B cell (primary cell): ENCODE data around the gene TRMT2A. TPM values are rescaled to one million over a fixed set of nuclear protein-coding genes. Genes with fewer than 3 reads are reported as not detected.

Experiments used
- ATAC-seq: fragments of 200-7000 bp; cut with Tn5 transposase; one replicate; pipeline ENCODE4 v1.10.0; 2021; ENCODE audit warnings: low read depth, mild to moderate bottlenecking, moderate number of reproducible peaks, moderate library complexity
- CTCF ChIA-PET: fragments of 350-600 bp; sonication (Branson Sonifier 250); formaldehyde crosslinking; loops from one replicate; lab custom pipeline; 2021; ENCODE audit warnings: antibody characterized with exemption, inconsistent platforms; lab: Charles Lee
- POLR2A ChIA-PET: fragments of 350-600 bp; sonication (Branson Sonifier 250); formaldehyde crosslinking; loops from one replicate; lab custom pipeline; 2021; ENCODE audit warnings: antibody characterized with exemption; lab: Charles Lee
- DNase-seq: peaks from one replicate; pipeline ENCODE4 v3.0.0; 2013
- H2AFZ ChIP-seq: 2 replicates; pipeline ENCODE4 v1.6.1; 2012; ENCODE audit warnings: mild to moderate bottlenecking, low read depth, low read length; ENCODE audit not compliant: insufficient read depth, poor library complexity, severe bottlenecking
- H3K27ac ChIP-seq, 2 donors: 1 replicate in 1 of 2; 2 replicates in 1 of 2; pipeline ENCODE4 v1.5.1; 2012 to 2013; ENCODE audit warnings: low read length in 2 of 2, mild to moderate bottlenecking in 2 of 2, moderate library complexity in 1 of 2
- H3K27me3 ChIP-seq, 4 experiments: fragments of 200-600 bp in 1 of 4; sonication (generic) in 1 of 4; replicated peaks in 1 of 4; 1 replicate in 2 of 4; 2 replicates in 2 of 4; pipeline versions ENCODE4 v1.6.1 to v1.7.0; 2013 to 2016; ENCODE audit warnings: low read length in 3 of 4, mild to moderate bottlenecking in 2 of 4, mixed read lengths in 1 of 4, moderate library complexity in 1 of 4; ENCODE audit not compliant: insufficient read depth in 4 of 4, control insufficient read depth in 3 of 4; ENCODE audit errors: control extremely low read depth in 1 of 4
- H3K36me3 ChIP-seq, 2 experiments: replicated peaks in 1 of 2; 1 replicate in 1 of 2; 2 replicates in 1 of 2; pipeline versions ENCODE4 v1.6.1 to v1.7.1; 2013; ENCODE audit warnings: low read length in 1 of 2; ENCODE audit not compliant: insufficient read depth in 2 of 2, control insufficient read depth in 1 of 2; ENCODE audit errors: control extremely low read depth in 1 of 2, extremely low read depth in 1 of 2
- H3K4me1 ChIP-seq, 2 donors: fragments of 200-600 bp in 1 of 2; sonication (generic) in 1 of 2; 1 replicate in 1 of 2; 2 replicates in 1 of 2; pipeline versions ENCODE4 v1.5.1 to v1.6.1; 2013 to 2017; ENCODE audit warnings: low read length in 2 of 2; ENCODE audit not compliant: control insufficient read depth in 2 of 2, insufficient read depth in 2 of 2
- H3K4me2 ChIP-seq: replicated peaks from 2 replicates; pipeline ENCODE3; 2012; ENCODE audit warnings: mild to moderate bottlenecking, low read depth, low read length; ENCODE audit not compliant: poor library complexity, severe bottlenecking
- H3K4me3 ChIP-seq, 5 experiments: fragments of 200-600 bp in 1 of 5; sonication (generic) in 1 of 5; 1 replicate in 3 of 5; 2 replicates in 2 of 5; pipeline versions ENCODE4 v1.5.1 to v1.7.0; 2011 to 2016; ENCODE audit warnings: low read length in 4 of 5, mild to moderate bottlenecking in 4 of 5, low read depth in 2 of 5, control low read depth in 1 of 5, moderate library complexity in 1 of 5; ENCODE audit not compliant: insufficient read depth in 1 of 5; ENCODE audit errors: control extremely low read depth in 1 of 5, extremely low read depth in 1 of 5
- H3K79me2 ChIP-seq: fragments of 200-600 bp; sonication (generic); one replicate; pipeline ENCODE4 v1.6.0; 2016; ENCODE audit warnings: low read length; ENCODE audit not compliant: control insufficient read depth, insufficient read depth
- H3K9ac ChIP-seq: fragments of 200-600 bp; sonication (generic); 2 replicates; pipeline ENCODE4 v1.6.1; 2017; ENCODE audit warnings: mild to moderate bottlenecking, low read length, moderate library complexity
- H3K9me3 ChIP-seq, 3 donors: one replicate each; pipeline versions ENCODE4 v1.6.1 to v1.7.1; 2013; ENCODE audit warnings: low read length in 2 of 3; ENCODE audit not compliant: control insufficient read depth in 2 of 3, insufficient read depth in 1 of 3; ENCODE audit errors: control extremely low read depth in 1 of 3
- H4K20me1 ChIP-seq: 2 replicates; pipeline ENCODE4 v1.6.0; 2012; ENCODE audit warnings: mild to moderate bottlenecking, low read length; ENCODE audit not compliant: insufficient read depth, control insufficient read depth, poor library complexity, severe bottlenecking
- H3K27ac Mint-ChIP-seq: one replicate; pipeline ENCODE4 v1.8.0; 2021; ENCODE audit warnings: mixed read lengths
- H3K27me3 Mint-ChIP-seq: one replicate; pipeline ENCODE4 v1.8.0; 2021; ENCODE audit warnings: mixed read lengths
- H3K4me1 Mint-ChIP-seq: one replicate; pipeline ENCODE4 v1.8.0; 2021; ENCODE audit warnings: mixed read lengths
- H3K4me3 Mint-ChIP-seq: one replicate; pipeline ENCODE4 v1.8.0; 2021; ENCODE audit warnings: mixed read lengths
- H3K9me3 Mint-ChIP-seq: one replicate; pipeline ENCODE4 v1.8.0; 2022; ENCODE audit warnings: mixed read lengths; ENCODE audit not compliant: insufficient read depth
- CTCF ChIP-seq: fragments of 200-600 bp; IDR thresholded peaks from one replicate; pipeline ENCODE4 v1.8.0; 2022; ENCODE audit warnings: antibody characterized with exemption, mild to moderate bottlenecking
- EZH2 ChIP-seq: IDR thresholded peaks from 2 replicates; pipeline ENCODE4 v1.6.1; 2012; ENCODE audit warnings: borderline replicate concordance, low read depth, mild to moderate bottlenecking, moderate library complexity, low read length; ENCODE audit not compliant: insufficient read depth, poor library complexity, severe bottlenecking
- WGBS: methylation state at CpG from one replicate; pipeline ENCODE4 v1.1.5; 2013; ENCODE audit warnings: missing lambda C conversion rate; ENCODE audit not compliant: insufficient coverage; 5-methylcytosine and 5-hydroxymethylcytosine counted together
- intact Hi-C: fragments of 100-400 bp; cut with micrococcal nuclease; formaldehyde crosslinking; loops from one replicate; pipeline ENCODE4 v1.10.0; 2022
- polyA plus RNA-seq: library from polyadenylated mRNA; depleted of rRNA; stranded (reverse); fragments of >200 nt; gene quantifications from 2 replicates; pipeline ENCODE4 v1.2.3, GENCODE V29; 2012
- total RNA-seq, 2 donors: library from RNA; stranded (reverse); fragments of 120-200 nt in 1 of 2; gene quantifications; 1 replicate in 1 of 2; 2 replicates in 1 of 2; pipeline versions ENCODE4 v1.2.3 to v1.2.4, GENCODE V29; 2013 to 2022

The TRMT2A gene
- total and polyA plus RNA-seq, 2 donors (not counting 1 experiment from before 2014, with no cell fraction given): 95.7 to 144 TPM

GRCh38 chr22:20110359-20110985, 6.6 kb downstream of the TRMT2A start:
- no peak for DNase-seq
- no peaks in the 10 kb centered on the region for H3K27me3 ChIP-seq
- H3K4me2 ChIP-seq: no peak overlapping the region
- no peak for ATAC-seq
- no peak overlapping the region for H3K4me3 ChIP-seq
- ChIA-PET POLR2A (no interaction called here), CTCF (interaction anchor here (0.7 to 1.6 kb wide), 4 partner anchors 9 to 90 kb away, joined by 3 to 5 read pairs (median 4); partner anchors contain the start of gene TANGO2)
- peaks cover 5% of the 10 kb centered on the region for H3K79me2 ChIP-seq
- H3K9me3 Mint-ChIP-seq: no peaks in the 10 kb centered on the region
- no peaks in the 10 kb centered on the region for H3K9me3 ChIP-seq
- no peak for TF ChIP-seq EZH2
- no peak for TF ChIP-seq CTCF
- H3K4me3 Mint-ChIP-seq: no peak overlapping the region
- no peaks in the 10 kb centered on the region for H3K27me3 Mint-ChIP-seq
- H3K36me3 ChIP-seq: peaks cover 0 to 61% of the 10 kb centered on the region in 2 experiments
- no peak overlapping the region for H2AFZ ChIP-seq
- intact Hi-C loops: loop anchor here (10.0 kb wide), 1 partner anchor 744 kb away; the partner anchor contains the start of genes PI4KA and SNAP29
- peak overlapping the region; percentile 32 for H3K27ac Mint-ChIP-seq
- peak overlapping the region in 1 of 2 donors; percentile 59 for H3K27ac ChIP-seq
- 97% methylated on average over 8 of the region's 9 CpGs for WGBS
- no peaks in the 10 kb centered on the region for H4K20me1 ChIP-seq
- H3K9ac ChIP-seq: no peak overlapping the region
- peaks cover 0 to 12% of the 10 kb centered on the region in 2 donors for H3K4me1 ChIP-seq
- peaks cover 14% of the 10 kb centered on the region for H3K4me1 Mint-ChIP-seq
